Gastroesophageal sphincter (tissue), 3 donors: Measurements from ENCODE around the gene STAC2.

Experiments
- CTCF ChIP-seq, 4 experiments: fragments of 200-600 bp in 2 of 4; fragments of 450-650 bp in 2 of 4; sonication (generic) in 1 of 4; IDR thresholded peaks; one replicate each; pipeline ENCODE4 v1.5.1; 2017 to 2019; ENCODE audit warnings: antibody characterized with exemption in 4 of 4, mild to moderate bottlenecking in 2 of 4, moderate library complexity in 2 of 4
- EP300 ChIP-seq: sonication (generic); formaldehyde crosslinking; IDR thresholded peaks from one replicate; pipeline ENCODE4 v1.6.1; 2017; ENCODE audit warnings: antibody characterized with exemption, mild to moderate bottlenecking
- POLR2A ChIP-seq, 2 donors: fragments of 450-650 bp; IDR thresholded peaks; one replicate each; pipeline ENCODE4 v1.6.1; 2017; ENCODE audit warnings: antibody characterized with exemption in 2 of 2, mild to moderate bottlenecking in 2 of 2, moderate library complexity in 1 of 2
- POLR2AphosphoS5 ChIP-seq: sonication (generic); formaldehyde crosslinking; IDR thresholded peaks from one replicate; pipeline ENCODE4 v1.6.1; 2017; ENCODE audit warnings: antibody characterized with exemption

GRCh38 chr17:39177256-39177655 is 48.5 kb downstream of the STAC2 start:
- TF ChIP-seq EP300 = no peak
- TF ChIP-seq CTCF (IDR thresholded peaks at IDR 0.05) = no peak
- no peak for TF ChIP-seq POLR2A (IDR thresholded peaks at IDR 0.05)
- no peak for TF ChIP-seq POLR2AphosphoS5
